Hepatocyte (in vitro differentiated cells): ENCODE measurements around the gene AOPEP. TPM values are rescaled to one million over a fixed set of nuclear protein-coding genes. Genes with fewer than 3 reads are reported as not detected.

ENCODE experiments used
- DNase-seq: peaks from one replicate; pipeline ENCODE4 v3.0.0-alpha.2; 2016; ENCODE audit warnings: low spot score
- H2AFZ ChIP-seq: fragments of 200-600 bp; sonication (generic); 2 replicates; pipeline ENCODE4 v1.6.0; 2016; ENCODE audit warnings: antibody characterized with exemption, mild to moderate bottlenecking
- H3K27ac ChIP-seq: fragments of 200-600 bp; sonication (generic); 2 replicates; pipeline ENCODE4 v1.5.1; 2016; ENCODE audit warnings: mild to moderate bottlenecking
- H3K27me3 ChIP-seq: fragments of 200-600 bp; sonication (generic); 2 replicates; pipeline ENCODE4 v1.6.1; 2016
- H3K36me3 ChIP-seq: fragments of 200-600 bp; sonication (generic); replicated peaks from 2 replicates; pipeline ENCODE4 v1.5.1; 2016; ENCODE audit warnings: low read depth; ENCODE audit not compliant: insufficient read depth
- H3K4me1 ChIP-seq: fragments of 200-600 bp; sonication (generic); 2 replicates; pipeline ENCODE4 v1.5.1; 2016; ENCODE audit warnings: mild to moderate bottlenecking, moderate library complexity; ENCODE audit not compliant: insufficient read depth
- H3K4me2 ChIP-seq: fragments of 200-600 bp; sonication (generic); 2 replicates; pipeline ENCODE4 v1.6.0; 2016
- H3K4me3 ChIP-seq: fragments of 200-600 bp; sonication (generic); 2 replicates; pipeline ENCODE4 v1.5.1; 2016; ENCODE audit warnings: mild to moderate bottlenecking
- H3K79me2 ChIP-seq: fragments of 200-600 bp; sonication (generic); 2 replicates; pipeline ENCODE4 v1.6.0; 2017; ENCODE audit warnings: mild to moderate bottlenecking
- H3K9me2 ChIP-seq: fragments of 200-600 bp; sonication (generic); replicated peaks from 2 replicates; pipeline ENCODE4 v1.6.0; 2017; ENCODE audit warnings: mild to moderate bottlenecking; ENCODE audit not compliant: insufficient read depth
- H3K9me3 ChIP-seq: fragments of 200-600 bp; sonication (generic); 2 replicates; pipeline ENCODE4 v1.5.1; 2016; ENCODE audit warnings: low read depth, mild to moderate bottlenecking
- H4K20me1 ChIP-seq: fragments of 200-600 bp; sonication (generic); 2 replicates; pipeline ENCODE4 v1.6.0; 2016; ENCODE audit warnings: mild to moderate bottlenecking; ENCODE audit not compliant: insufficient read depth, poor library complexity, severe bottlenecking
- EZH2 ChIP-seq: fragments of 200-600 bp; sonication (generic); IDR thresholded peaks from 2 replicates; pipeline ENCODE4 v1.6.1; 2016; ENCODE audit warnings: antibody characterized with exemption, mild to moderate bottlenecking, borderline replicate concordance
- EZH2phosphoT487 ChIP-seq: fragments of 200-600 bp; sonication (generic); IDR thresholded peaks from one replicate; pipeline ENCODE4 v1.6.1; 2018; ENCODE audit warnings: antibody characterized with exemption, mild to moderate bottlenecking, low read depth, moderate library complexity; ENCODE audit not compliant: unreplicated experiment, severe bottlenecking
- WGBS: methylation state at CpG from one replicate; pipeline ENCODE4 v1.1.6; 2016; ENCODE audit warnings: low lambda C conversion rate; ENCODE audit errors: missing lambda C conversion rate; 5-methylcytosine and 5-hydroxymethylcytosine counted together
- polyA plus RNA-seq: library from polyadenylated mRNA; unstranded; fragments of >200 nt; fragmentation: Nextera tagmentation; extraction: Ambion mirVana; gene quantifications from 2 replicates; pipeline ENCODE4 v1.2.1, GENCODE V29; 2016
- total RNA-seq: library from RNA; depleted of rRNA; stranded (reverse); fragments of >200 nt; gene quantifications from 2 replicates; pipeline ENCODE4 v1.2.3, GENCODE V29; 2014
- TF ChIP-seq, protein P1 (sequence below): fragments of 200-600 bp; sonication (generic); IDR thresholded peaks from 2 replicates; pipeline ENCODE4 v1.5.1; 2016; ENCODE audit warnings: antibody characterized with exemption, mild to moderate bottlenecking; ENCODE audit not compliant: poor library complexity

AOPEP gene
- total and polyA plus RNA-seq, 2 experiments from 2014 or later, result 82.8 to 101 TPM

GRCh38 chr9:95083086-95083768 lies 356.7 kb downstream of the AOPEP start:
- H3K4me3 ChIP-seq, result no peak overlapping the region
- peaks cover 3% of the 10 kb centered on the region for H3K36me3 ChIP-seq
- H3K4me2 ChIP-seq, result no peak overlapping the region
- peaks cover 35% of the 10 kb centered on the region for H4K20me1 ChIP-seq
- no peak overlapping the region for H2AFZ ChIP-seq
- no peak overlapping the region for H3K27ac ChIP-seq
- H3K9me2 ChIP-seq, result no peaks in the 10 kb centered on the region
- peaks cover 15% of the 10 kb centered on the region for H3K4me1 ChIP-seq
- WGBS, result 94% methylated on average over 39 of the region's 39 CpGs
- H3K27me3 ChIP-seq, result no peaks in the 10 kb centered on the region
- H3K79me2 ChIP-seq, result peaks cover 98% of the 10 kb centered on the region
- no peak for DNase-seq
- H3K9me3 ChIP-seq, result no peaks in the 10 kb centered on the region
- TF ChIP-seq EZH2, result no peak
- TF ChIP-seq, protein P1, sequence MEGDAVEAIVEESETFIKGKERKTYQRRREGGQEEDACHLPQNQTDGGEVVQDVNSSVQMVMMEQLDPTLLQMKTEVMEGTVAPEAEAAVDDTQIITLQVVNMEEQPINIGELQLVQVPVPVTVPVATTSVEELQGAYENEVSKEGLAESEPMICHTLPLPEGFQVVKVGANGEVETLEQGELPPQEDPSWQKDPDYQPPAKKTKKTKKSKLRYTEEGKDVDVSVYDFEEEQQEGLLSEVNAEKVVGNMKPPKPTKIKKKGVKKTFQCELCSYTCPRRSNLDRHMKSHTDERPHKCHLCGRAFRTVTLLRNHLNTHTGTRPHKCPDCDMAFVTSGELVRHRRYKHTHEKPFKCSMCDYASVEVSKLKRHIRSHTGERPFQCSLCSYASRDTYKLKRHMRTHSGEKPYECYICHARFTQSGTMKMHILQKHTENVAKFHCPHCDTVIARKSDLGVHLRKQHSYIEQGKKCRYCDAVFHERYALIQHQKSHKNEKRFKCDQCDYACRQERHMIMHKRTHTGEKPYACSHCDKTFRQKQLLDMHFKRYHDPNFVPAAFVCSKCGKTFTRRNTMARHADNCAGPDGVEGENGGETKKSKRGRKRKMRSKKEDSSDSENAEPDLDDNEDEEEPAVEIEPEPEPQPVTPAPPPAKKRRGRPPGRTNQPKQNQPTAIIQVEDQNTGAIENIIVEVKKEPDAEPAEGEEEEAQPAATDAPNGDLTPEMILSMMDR, result no peak
- no peak for TF ChIP-seq EZH2phosphoT487

DNA sequence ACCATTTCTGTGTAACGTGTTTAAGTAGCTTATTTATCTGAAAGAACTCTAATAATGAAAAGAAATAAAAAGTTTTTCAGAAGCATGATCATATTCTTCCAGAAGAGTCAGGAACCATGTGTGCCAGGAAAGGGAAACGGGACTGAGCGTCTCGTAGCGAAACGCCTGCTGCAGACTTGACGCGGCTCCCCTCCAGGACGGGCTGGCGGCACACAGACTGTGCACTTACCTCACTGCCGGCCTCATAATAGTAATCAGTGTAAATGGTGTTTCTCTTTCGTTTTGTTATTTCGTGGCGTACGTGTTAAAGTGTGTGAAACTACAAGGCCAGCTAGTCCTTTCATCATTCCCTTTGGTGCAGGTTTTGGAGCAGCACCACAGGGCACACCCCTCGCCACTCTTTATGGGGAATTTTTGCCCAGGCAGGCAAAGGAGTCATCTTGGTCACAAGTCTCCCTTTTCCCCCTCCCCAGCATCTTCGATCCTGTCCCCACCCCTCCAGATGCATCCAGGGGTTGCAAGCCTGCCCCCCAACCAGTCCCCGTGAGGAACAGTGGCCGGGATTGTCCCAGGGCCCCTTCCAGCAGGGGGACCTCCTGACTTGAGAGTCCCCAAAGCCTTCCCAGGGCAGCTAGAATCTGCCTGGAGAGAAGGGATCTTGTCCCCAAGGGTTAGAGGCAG lies 357.9 kb downstream of the AOPEP start:
- Histone ChIP-seq H2AFZ (no peak overlapping the region), H3K4me2 (no peak overlapping the region), H3K9me2 (no peaks in the 10 kb centered on the region), H3K27ac (no peak overlapping the region), H3K4me1 (peaks cover 3% of the 10 kb centered on the region), H3K36me3 (peaks cover 3% of the 10 kb centered on the region), H3K79me2 (peaks cover 97% of the 10 kb centered on the region), H3K9me3 (no peaks in the 10 kb centered on the region), H3K4me3 (no peak overlapping the region), H4K20me1 (peaks cover 25% of the 10 kb centered on the region), H3K27me3 (no peaks in the 10 kb centered on the region)
- TF ChIP-seq, protein P1, result no peak
- TF ChIP-seq EZH2phosphoT487 (no peak), EZH2 (no peak)
- no peak for DNase-seq
- WGBS, result 94% methylated on average over 19 of the region's 19 CpGs

- Histone ChIP-seq H3K4me1 (peaks cover 5% of the 10 kb centered on the region), H3K4me2 (no peak overlapping the region), H3K9me3 (no peaks in the 10 kb centered on the region), H3K4me3 (no peak overlapping the region), H2AFZ (no peak overlapping the region), H3K79me2 (peaks cover 94% of the 10 kb centered on the region), H4K20me1 (peaks cover 17% of the 10 kb centered on the region), H3K36me3 (peaks cover 3% of the 10 kb centered on the region), H3K27ac (no peak overlapping the region), H3K27me3 (no peaks in the 10 kb centered on the region), H3K9me2 (no peaks in the 10 kb centered on the region)
- TF ChIP-seq, protein P1, result no peak
- TF ChIP-seq EZH2phosphoT487, result no peak
- no peak for TF ChIP-seq EZH2
- 96% methylated on average over 29 of the region's 29 CpGs for WGBS
- DNase-seq, result no peak
Measured at GRCh38 chr9:95085036-95085770, 358.7 kb downstream of the AOPEP start.
